Measurements from ENCODE around the gene DSE.

GRCh38 chr6:116379764-116380163 lies 9.0 kb downstream of the DSE start:
- no peak for TF ChIP-seq POLR2A (IDR thresholded peaks at IDR 0.05; ENCODE audit: low read length)
- no peak for TF ChIP-seq BHLHE40 (IDR thresholded peaks at IDR 0.05; ENCODE audit: low read depth, low read length)
- TF ChIP-seq MAZ (IDR thresholded peaks at IDR 0.05; ENCODE audit: borderline replicate concordance, low read depth, low read length), result no peak
- TF ChIP-seq CTCF (IDR thresholded peaks at IDR 0.05), result no peak
- TF ChIP-seq MAFK (IDR thresholded peaks at IDR 0.05; ENCODE audit: partially characterized antibody), result no peak
- no peak for TF ChIP-seq KDM5A (IDR thresholded peaks at IDR 0.05)
- no peak for TF ChIP-seq HDAC2 (IDR thresholded peaks at IDR 0.05)
- TF ChIP-seq CEBPB (IDR thresholded peaks at IDR 0.05), result no peak
- TF ChIP-seq EP300 (IDR thresholded peaks at IDR 0.05), result no peak
- TF ChIP-seq SMC3 (IDR thresholded peaks at IDR 0.05), result no peak
- no peak for TF ChIP-seq CHD2 (IDR thresholded peaks at IDR 0.05; ENCODE audit: low read length, partially characterized antibody)
- TF ChIP-seq RAD21 (conservative IDR thresholded peaks at IDR 0.05 in 1 of 2, IDR thresholded peaks at IDR 0.05 in 1 of 2), result no peak
